Activated naive CD4-positive, alpha-beta T cell treated with anti-CD3 and anti-CD28 coated beads, Interleukin-2, amount 50 U/mL, for 16 hours (primary cell): ENCODE results near the gene AFF3.

Source experiments
- DNase-seq: peaks from one replicate; pipeline ENCODE4 v3.0.0-alpha.2; 2020

The AFF3 gene

DNA sequence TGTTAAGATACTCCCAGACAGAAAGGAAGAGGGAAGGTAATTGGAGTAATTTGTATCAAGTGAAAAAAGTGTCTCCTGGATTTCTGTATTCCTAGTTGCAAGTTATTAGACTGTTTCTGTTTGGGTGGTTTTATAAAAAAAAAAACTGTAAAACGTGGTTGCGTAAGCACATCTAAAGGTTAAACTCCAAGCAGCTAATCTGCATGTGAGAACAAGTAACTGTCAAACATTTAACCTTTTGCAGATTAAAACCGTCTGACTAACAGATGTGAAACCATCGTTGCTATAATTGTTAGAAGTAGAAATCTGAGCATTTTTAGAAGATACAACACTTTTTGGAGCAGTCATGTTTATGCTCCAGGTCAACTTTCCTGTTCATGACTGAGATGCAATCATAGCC lies 72.3 kb downstream of the AFF3 start:
- DNase-seq = no peak

DNA sequence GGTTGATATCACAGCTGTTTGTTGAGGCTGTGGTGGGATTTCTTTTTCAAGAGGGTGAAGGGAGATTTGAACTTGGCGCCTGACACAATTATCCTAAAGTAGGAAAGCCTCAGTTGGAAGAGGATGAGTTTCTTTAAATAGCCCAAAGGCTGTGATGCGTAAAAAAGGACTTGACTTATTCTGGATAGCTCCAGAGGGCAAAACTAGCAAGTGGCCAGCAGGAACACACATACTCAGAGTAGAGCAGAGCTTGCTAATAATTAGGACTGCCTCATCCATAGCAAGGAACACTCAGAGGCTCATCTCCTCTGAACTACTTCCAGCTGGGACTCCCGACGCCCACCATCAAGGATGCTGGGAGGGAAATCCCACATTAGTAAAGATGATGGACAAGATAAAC lies 74.0 kb downstream of the AFF3 start:
- DNase-seq = no peak

DNA sequence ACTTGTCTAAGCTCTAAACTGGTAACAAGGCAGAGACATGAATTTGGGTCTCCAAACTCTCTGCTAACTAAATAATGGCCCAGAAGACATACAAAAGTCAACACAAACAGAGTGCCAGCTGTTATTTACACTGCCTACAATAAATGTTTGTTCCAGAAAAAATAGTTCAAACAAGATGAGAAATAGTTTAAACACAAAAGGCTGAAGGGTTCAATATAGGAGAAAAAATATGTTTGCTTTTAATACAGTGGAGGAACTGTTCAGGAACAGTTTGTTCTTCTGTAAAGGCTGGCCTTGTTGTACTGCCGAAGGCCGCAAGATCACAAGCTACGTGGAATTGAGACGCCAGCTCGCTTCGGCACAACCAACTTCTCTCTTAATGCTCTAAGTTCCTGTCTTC lies 74.6 kb downstream of the AFF3 start:
- DNase-seq = no peak

DNA sequence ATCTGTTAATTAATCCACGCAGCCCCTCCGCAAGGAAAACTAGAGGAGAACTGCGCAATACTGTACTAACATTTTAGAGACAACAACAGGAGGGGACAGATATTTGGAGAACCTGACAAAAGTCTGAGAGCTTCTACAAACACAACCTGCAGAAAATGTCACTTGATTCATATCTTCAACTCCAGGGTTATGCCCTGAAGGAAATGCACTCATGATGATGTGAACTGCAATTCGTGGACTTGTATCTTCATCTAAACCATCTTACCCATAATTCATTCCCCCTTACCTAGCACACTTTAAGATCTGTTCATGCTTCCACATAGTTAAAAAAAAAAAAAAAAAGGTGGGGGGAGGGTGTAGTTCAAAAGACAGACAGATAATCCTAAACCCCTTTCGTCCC lies 75.5 kb downstream of the AFF3 start:
- DNase-seq = no peak

DNA sequence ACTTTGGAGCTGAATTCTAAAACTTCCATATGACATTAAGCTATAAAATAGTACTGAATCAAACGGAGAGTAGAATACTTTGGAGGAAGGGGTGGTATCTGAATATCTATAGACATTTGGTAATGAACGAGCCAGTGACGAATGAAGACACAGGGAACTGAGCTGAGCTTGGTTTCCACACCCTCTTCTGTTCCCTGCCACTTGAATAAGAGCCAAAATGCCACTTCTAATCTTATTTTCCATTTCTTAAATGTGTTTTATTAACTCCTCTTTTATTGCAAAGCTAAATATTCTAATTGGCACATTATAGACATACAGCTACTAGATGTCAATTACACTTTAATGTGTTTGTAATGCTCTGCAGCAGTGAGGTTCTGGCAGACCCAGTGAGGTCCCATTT lies 76.1 kb downstream of the AFF3 start:
- no peak for DNase-seq

DNA sequence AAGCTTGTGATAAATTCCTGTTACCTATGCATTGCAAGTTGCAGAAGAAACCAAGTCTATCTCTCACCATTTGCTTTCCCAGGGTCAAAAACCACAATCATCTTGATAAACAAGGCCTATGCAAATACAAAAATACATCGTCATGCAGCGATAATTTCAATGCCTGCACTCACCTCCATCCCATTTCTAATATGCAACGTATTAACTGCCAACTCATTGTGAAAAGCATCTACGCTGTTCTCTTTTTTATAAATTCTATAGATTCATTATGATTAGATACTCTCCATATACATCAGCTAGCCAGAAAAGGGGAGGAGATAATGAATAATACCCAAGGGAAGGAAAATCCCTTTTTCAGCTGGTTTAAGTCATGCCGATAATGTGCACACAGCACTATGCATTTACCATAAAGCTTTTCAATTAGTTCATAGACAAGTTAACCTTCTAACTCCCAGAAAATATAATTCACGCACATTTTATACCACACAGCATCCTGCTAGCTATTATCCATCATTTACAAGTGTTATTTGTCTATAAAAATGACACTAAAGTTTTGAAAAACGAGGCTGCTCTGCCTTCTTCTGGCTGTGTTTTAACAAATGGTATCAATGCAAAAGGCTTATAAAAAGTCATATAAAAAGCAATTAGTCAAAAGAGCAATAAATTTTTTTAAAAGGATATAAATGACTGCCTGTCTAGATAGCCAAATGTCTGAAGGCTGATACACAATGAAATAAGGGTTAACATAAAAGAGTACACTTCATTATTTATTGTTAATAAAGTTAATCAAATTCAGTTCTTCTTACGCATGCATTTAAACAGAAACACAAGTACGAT lies 77.6 kb downstream of the AFF3 start:
- no peak for DNase-seq

DNA sequence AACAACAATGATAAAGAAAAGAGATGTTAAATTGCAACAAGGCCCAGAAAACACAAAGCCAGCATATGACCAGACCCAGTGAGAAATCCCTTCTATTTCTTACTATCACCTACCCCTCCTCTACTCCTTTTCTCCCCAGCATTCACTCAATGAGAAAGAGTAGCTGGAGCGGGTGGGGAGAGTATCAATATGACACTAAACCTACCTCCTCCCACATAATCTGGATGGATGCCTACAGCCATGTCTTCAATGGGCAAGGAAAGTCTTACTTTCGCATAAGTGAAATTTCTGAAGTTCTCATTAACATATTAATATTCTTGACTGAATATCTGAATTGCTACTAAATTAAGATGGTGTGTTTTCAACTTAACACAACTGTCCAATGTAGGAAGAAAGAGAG lies 78.2 kb downstream of the AFF3 start:
- no peak for DNase-seq

DNA sequence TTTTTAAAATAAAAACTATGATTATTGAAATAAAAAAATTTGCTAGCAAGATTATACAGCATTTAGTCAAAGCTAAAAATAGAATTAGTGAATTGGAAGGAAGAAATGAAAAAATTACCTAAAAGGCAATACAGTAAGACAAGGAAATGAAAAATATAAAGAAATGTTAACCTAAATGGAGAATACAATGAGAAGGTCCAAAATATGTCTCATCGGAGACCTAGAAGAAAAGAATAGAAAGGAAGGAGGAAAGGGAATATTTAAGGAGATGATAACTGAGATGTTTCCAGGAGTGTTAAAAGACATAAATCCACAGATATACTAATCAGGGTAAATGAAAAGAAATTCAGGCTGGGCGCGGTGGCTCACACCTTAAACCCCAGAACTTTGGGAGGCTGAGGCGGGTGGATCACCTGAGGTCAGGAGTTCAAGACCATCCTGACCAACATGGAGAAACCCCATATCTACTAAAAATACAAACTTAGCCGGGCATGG lies 78.9 kb downstream of the AFF3 start:
- DNase-seq = no peak

DNA sequence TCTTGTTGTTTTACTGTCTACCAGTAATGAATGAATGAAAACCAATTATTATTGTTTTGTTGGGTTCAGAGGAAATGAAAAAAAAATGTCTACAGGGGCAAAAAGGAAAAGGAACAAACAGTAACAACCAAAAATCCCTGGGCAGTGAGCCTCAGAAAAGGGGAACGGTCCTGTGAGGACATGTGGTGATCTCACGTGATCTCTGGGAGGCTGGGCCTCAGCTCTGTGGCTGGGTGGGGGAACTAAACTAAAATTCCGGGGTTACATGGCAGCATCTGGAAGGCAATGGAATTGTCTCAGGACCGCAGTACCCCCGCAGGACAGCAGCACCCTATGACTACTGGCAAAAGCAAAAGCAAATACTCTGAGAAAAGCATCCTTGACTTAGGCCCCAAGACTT lies 80.1 kb downstream of the AFF3 start:
- DNase-seq = no peak

DNA sequence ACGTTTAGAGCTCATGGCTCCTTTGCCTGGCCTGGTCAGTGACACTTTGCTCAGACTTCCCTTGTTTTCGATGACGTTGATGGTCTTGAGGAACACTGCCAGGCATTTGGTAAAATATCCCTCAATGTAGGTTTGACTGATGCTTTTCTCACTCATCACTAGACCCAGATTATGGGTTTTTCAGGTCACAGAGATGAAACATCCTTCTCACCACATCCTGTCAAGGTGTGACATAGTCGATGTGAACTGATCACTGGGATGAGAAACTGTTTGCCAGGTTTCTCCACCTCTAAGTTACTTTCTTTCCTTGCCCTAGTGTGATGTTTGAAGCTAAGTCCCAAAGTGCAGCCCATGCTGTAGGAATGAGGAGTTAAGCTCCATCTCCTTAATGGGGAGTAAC lies 81.5 kb downstream of the AFF3 start:
- no peak for DNase-seq

DNA sequence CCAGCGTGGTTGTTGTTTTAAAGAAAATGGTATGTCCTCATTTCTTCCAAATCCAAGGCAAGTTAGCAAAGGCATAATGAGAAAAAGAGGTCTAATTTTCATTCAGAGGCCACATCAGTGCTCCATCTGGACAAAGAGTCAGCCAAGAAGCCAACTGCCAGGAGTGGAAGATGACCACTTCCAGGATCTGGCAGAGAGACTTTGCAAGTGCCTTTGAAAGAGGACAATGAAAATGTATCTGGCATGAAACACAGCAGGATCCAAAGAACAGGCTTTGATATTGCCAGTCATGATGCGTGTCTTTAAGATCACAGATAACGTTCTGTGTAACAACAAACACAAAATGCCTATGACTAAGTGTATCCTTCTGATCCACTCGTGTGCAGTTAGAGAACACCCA lies 82.8 kb downstream of the AFF3 start:
- DNase-seq = no peak

DNA sequence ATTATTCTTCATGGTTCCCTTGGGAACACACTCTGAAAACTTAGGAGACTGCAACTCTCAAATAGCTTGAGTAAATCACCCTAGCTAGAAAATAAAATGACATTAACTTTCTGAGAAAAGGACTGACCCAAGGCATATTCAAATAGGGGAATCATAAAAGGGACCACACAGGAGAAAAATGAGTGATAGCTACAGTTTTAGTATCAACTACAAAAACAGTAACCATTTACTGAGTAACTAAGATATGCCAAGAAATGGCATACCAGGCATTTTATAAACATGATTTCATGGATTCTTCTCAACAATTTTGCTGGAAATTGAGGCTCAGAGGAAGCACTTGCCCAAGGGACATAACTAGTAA lies 84.5 kb downstream of the AFF3 start:
- DNase-seq = no peak

DNA sequence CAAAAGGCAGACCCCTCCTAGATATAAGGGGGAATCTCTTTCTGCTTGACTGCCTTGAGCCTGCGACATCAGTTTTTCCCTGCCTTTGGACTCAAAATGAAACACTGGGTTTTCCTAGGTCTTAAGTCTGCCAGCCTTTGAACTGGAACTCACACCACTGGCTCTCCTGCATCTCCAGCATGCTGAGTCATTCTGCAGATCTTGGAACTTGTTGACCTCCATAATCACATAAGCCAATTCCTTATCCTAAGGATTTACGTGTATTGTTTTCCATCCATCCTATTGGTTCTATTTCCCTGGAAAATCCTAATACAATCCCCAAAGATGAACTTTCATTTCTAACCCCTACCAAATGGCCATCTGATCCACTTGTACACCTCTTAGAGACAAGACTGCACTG lies 88.0 kb downstream of the AFF3 start:
- no peak for DNase-seq

DNA sequence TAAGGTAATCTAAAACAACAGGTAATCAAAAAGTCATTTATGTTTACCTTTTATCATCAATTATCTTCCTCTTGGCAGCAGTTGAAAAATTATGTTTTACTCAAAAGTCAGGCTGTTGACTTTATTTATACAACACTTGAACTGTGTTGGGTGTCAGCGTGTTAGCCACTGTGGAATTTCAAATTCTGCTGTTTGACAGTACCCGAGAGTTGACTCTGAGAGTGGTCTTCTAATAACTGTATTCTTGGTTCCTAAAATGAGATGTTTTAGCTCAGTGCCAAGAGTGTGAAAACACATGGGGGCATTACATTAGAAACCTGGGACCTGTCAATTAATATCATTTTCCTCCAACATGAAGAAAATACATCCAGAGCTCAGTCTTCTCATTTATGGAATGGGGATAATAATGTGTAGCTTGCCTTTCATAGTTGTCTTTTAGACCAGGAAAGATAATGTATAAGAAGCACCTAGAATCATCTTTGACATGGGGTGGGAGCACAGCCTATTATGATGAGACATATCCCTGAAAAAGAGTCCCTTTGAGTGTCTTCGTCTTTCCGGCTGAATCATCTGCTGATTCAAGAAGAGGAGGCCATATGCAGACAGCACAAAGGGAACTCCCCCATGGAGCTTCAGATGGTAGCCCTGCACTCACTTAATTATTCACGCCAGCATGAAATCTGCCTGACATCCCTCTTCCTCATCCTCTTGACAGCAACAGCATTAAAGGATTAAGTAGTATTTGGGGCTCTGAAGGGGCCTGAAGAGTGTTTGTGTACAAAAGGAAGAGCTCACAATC lies 89.1 kb downstream of the AFF3 start:
- DNase-seq = no peak

DNA sequence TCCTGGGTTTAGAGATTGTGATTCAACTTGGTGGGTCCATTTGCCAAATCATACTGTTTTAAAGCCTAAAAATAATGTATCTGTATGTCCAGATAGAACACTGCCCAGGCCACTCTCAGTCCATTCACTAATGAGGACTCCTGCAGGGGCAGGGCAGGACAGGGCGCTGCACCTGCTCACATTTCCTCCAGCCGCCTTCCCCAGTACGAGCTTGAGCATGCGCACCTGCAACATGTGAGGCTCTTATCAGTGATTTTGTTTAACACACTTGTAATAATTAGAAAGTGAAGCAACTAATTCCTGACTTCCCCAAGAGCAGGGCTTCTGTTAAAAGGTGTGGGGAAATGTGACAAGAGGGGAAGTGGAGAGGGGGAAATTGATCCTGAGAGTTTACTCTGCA lies 89.7 kb downstream of the AFF3 start:
- no peak for DNase-seq

DNA sequence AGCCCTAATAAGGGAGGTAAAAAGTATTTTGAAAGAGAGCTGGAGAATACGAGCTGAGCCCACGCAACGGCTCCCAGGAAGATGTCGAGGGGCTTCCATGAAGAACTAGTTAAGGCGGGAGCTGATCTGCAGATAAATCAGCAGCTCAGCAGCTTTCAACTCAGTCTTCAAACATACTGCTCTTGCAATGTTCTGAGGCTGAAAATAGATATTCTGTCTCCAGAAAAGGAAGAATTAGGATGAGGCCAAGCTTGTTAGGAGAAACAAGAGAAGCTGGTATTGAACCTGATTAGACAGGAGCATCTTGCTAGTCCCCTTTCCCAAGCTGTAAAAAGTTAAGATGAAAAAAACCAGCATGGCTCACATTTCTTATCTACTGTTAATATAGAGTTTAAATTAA lies 91.1 kb downstream of the AFF3 start:
- DNase-seq = no peak

DNA sequence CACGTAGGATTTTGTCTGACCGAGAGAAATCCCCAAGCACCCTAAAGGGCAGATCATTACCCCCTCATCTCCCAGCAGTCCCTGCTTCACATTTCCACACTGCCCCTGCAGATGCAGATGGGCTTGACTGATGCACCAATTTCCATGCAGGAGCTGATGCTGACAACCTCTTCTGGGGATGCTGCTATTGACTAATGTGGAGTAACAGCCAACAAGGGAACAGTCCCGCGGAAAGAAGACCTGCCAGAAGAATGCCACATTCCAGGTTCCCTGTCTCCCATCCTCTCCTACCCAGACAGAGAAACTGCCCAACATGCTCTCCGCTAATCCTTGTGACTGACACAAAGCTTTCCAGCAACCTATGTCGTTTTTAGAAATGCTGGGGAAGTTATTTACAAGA lies 91.7 kb downstream of the AFF3 start:
- DNase-seq = no peak

DNA sequence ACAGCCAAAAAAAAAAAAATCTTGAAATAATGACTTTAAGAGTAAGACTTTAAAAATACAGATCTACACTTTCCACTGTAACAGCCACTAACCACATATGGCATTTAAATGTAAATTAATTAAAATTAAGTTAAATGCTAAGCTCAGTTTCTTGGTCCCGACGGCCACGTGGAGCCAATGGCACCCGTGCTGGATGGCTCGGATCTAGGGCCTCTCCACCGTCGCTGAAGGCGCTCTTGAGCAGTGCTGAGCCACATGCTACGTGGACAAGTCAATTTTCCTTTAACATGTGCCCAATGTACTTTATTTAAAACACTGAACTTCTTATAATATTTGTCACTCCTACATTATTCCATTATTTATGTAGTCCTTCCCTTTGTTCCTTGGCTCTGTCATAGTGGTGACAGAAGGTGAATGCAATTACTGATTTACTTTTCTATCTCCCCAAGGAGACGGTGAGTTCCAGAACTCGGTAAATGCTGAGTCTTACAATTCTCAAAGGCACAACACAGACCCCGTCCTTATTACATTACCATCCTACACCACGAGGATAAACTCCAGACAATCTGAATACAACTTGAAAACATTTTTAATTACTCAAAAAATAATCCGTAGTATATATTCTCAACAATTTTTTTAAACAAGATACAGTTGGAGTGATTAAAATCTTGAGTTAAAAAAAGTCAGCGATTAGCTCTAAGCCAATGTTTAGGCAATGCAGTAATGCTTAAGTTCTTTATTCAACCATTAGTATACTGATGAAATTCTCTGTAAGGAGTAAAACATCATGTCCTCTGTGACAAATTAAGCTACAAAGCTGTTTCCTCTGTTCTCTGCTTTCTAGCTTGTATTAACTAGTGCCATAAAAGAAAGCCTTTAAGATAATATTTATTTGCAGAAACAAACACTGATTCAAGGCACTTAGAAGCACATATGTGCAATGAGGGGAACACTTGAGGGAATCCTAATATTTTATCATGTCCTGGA lies 95.1 kb downstream of the AFF3 start:
- DNase-seq = no peak

DNA sequence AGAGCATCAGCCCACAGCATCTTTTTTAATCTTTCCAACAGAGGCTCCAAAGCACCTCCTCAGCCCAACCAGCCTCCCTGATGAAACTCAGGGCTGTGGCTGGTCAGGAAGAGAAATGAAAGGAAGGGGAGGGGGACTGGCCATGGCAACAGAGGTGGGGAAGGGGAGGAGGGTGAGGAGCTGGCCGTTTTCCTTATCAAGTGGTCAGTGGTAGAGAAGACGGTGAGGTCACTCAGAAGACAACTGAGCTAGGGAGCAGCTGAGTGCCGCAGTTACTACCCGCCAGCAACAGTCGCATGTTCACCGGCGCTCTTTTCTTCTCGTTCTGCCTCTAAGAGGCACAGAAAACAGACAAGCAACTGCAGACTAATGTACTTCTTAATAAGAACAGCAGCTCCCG lies 97.4 kb downstream of the AFF3 start:
- DNase-seq = no peak

DNA sequence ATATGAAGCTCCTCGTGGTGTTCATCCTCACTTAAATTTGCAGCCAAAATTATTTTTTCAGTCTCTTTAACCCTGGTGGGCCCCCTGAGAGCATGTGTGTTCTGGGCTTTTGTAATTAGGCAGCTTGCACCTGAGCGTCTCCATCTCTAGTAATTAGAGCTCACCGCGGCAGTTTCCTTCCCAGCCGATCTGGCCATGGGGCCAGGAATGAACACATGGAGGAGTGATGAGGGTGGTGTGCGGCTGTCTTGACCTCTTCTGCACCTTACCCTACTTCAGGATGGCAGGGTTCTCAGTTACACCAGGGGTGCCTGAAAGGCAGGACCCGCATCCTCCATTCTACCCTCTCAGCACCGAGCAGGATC lies 98.5 kb downstream of the AFF3 start:
- no peak for DNase-seq

DNA sequence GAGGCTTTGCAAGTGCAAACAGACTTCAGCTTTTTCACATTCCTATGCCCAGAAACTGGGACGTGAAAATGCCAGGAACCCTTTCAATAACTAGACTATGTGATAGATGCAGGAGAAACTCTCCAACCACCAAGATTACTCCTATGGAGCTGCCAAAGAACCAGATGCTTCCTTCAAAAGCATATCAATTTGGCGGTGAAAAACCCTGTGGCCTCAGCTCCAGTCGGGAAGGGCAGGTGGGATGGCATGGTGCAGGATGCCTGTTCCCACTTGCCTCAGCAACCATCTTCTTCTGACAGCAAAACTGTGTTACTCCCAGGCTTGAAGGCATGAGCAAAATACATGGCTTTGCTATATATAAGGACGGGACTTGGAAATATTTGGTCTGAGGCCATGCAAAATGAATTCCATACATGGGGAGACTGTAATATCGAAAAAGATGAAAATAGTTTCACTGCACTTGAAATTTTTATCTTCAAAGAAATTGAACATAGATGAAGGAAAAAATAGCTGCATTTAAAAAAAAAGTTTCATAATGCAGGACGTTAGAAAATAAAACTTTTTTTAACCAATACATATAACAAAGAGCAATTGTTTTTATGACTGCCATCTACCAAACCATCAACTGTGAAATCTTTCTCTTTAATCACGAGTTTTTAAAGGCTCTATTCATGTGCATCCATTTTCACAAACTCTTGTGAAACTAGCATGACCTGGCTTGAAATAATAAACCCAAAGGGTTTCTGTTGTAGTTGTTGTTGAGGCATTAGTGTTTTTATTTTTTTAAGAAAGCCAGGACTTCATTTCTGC lies 99.1 kb downstream of the AFF3 start:
- DNase-seq = no peak

DNA sequence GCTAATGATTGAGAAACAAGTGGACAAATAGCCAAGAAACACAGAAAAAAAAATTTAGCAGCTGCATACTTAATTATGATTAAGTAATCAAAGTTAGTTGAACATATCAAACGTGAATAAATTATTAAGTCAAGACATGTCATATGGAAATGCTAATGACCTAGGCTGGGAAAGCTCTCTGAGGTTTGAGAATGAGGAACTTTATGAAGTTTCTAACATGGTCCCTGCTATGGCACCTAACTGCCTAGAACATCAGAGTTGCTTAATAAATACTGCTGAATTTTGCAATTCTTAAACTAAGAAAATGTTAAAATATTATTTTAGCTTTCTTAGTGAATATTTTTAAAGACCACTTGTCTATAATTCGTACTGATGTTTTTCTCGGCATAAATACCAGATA lies 99.8 kb downstream of the AFF3 start:
- DNase-seq = no peak
